Aorta (tissue), 5 donors: ENCODE data around the gene PKD2L1. TPM values are rescaled to one million over a fixed set of nuclear protein-coding genes. Genes with fewer than 3 reads are reported as not detected.
"Not testable (repeated sequence)": the region's sequence is repeated elsewhere in the genome, so short reads cannot be mapped to it uniquely, and the experiment has no call there.

Experiments
- ATAC-seq: fragments of 200-7000 bp; cut with Tn5 transposase; one replicate; pipeline ENCODE4 v1.9.1; 2022; ENCODE audit warnings: moderate library complexity; ENCODE audit not compliant: low FRiP score
- DNase-seq, 2 donors: peaks; one replicate each; pipeline ENCODE4 v3.0.0-alpha.2; 2020
- H3K27ac ChIP-seq, 2 donors: one replicate each; pipeline ENCODE4 v1.5.1; 2013; ENCODE audit warnings: low read length in 2 of 2, mild to moderate bottlenecking in 2 of 2, moderate library complexity in 2 of 2, control low read depth in 1 of 2, inconsistent platforms in 1 of 2, low read depth in 1 of 2
- H3K27me3 ChIP-seq, 2 donors: one replicate each; pipeline ENCODE4 v1.6.1; 2013; ENCODE audit warnings: control low read depth in 1 of 2, low read length in 1 of 2, mild to moderate bottlenecking in 1 of 2, moderate library complexity in 1 of 2; ENCODE audit not compliant: insufficient read depth in 2 of 2, control insufficient read depth in 1 of 2
- H3K36me3 ChIP-seq, 2 donors: one replicate each; pipeline ENCODE4 v1.6.1; 2013; ENCODE audit warnings: control low read depth in 1 of 2, low read length in 1 of 2, mild to moderate bottlenecking in 1 of 2; ENCODE audit not compliant: insufficient read depth in 2 of 2, control insufficient read depth in 1 of 2
- H3K4me1 ChIP-seq, 2 donors: one replicate each; pipeline ENCODE4 v1.6.1; 2013; ENCODE audit warnings: low read length in 2 of 2, control low read depth in 1 of 2, mild to moderate bottlenecking in 1 of 2, moderate library complexity in 1 of 2; ENCODE audit not compliant: insufficient read depth in 2 of 2, control insufficient read depth in 1 of 2
- H3K4me3 ChIP-seq, 2 donors: one replicate each; pipeline ENCODE4 v1.5.1; 2013; ENCODE audit warnings: low read length in 2 of 2, control low read depth in 1 of 2, mild to moderate bottlenecking in 1 of 2
- H3K9me3 ChIP-seq: one replicate; pipeline ENCODE4 v1.6.1; 2013; ENCODE audit warnings: mild to moderate bottlenecking, low read length; ENCODE audit not compliant: control insufficient read depth
- WGBS, 2 donors: extraction: QIAGEN DNeasy Blood & Tissue Kit; methylation state at CpG; one replicate each; pipeline ENCODE4 v1.1.7; 2013; 5-methylcytosine and 5-hydroxymethylcytosine counted together
- intact Hi-C, 2 donors: fragments of 100-400 bp; cut with DNase I; formaldehyde crosslinking; loops; one replicate each; pipeline versions ENCODE4 v1.14.2 to v1.15.0; 2022
- polyA plus RNA-seq, 2 donors: library from polyadenylated mRNA; stranded (reverse); fragments of 200-250 nt; gene quantifications; one replicate each; pipeline ENCODE4 v1.2.3, GENCODE V29; 2013
- total RNA-seq, 2 donors: library from RNA; stranded (reverse); fragmentation: NEBNext Ultra II Directional; extraction: Animal tissue kit (Norgen Biotek cat#: 25700); gene quantifications; one replicate each; pipeline ENCODE4 v1.2.1, GENCODE V29; 2021
- donor health status: healthy with polysubstance abuse.
- donor health status: Bipolar disorder and iron deficiency.
- donor health status: DM: no; HTN: no; CAD: no.
- donor health status: DM: no; HTN: no; CAD: no.
- donor health status: DM: yes; HTN: yes; CAD: no.

The PKD2L1 gene
- total and polyA plus RNA-seq, 4 donors: 0.25 to 1.1 (median 0.79) TPM

GRCh38 chr10:100287756-100288155, 42.3 kb downstream of the PKD2L1 start:
- H3K36me3 ChIP-seq: peaks cover 0 to 2% of the 10 kb centered on the region in 2 donors
- H3K4me3 ChIP-seq: no peak overlapping the region
- H3K9me3 ChIP-seq: no peaks in the 10 kb centered on the region
- intact Hi-C loops: loop anchor here in 1 of 2 donors (2.0 kb wide), 1 partner anchor 21 kb away; the partner anchor contains the start of gene CWF19L1
- H3K27ac ChIP-seq: no peak overlapping the region
- ATAC-seq: no peak
- no peak for DNase-seq
- 98 to 99% methylated on average over 6 of the region's 6 CpGs for WGBS, 2 donors
- H3K4me1 ChIP-seq: no peaks in the 10 kb centered on the region
- H3K27me3 ChIP-seq: no peaks in the 10 kb centered on the region

GRCh38 chr10:100286051-100287033, 43.7 kb downstream of the PKD2L1 start, which contains the start of gene BLOC1S2:
Gene BLOC1S2, minus strand, starts transcription at chr10:100286680. Its CDS starts 21 bp downstream, at chr10:100286659.
- no peaks in the 10 kb centered on the region for H3K27me3 ChIP-seq
- peaks cover 0 to 2% of the 10 kb centered on the region in 2 donors for H3K36me3 ChIP-seq
- H3K9me3 ChIP-seq: no peaks in the 10 kb centered on the region
- intact Hi-C loops: no loop called here
- H3K4me3 ChIP-seq: peak within 1 kb of the TSS; percentile 53 to 68
- DNase-seq: peak; percentile 91 to 96
- H3K4me1 ChIP-seq: no peaks in the 10 kb centered on the region
- ATAC-seq: peak; percentile 99
- 1 to 2% methylated on average over 63 of the region's 63 CpGs for WGBS, 2 donors
- H3K27ac ChIP-seq: peak within 1 kb of the TSS in 1 of 2 donors; percentile 87

DNA sequence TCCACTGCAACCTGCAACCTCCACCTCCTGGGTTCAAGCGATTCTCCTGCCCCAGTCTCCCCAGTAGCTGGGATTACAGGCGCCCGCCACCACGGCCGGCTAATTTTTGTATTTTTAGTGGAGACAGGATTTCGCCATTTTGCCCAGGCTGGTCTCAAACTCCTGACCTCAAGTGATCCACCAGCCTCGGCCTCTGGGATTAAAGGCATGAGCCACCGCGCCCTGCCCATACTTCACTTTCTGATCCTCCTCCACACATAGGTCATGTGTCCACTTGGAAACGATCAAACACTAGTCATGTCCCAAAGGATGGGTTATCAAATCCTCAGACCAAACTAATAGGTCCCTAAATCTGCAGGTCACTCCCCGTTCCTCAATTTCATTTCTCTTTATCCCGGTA, 44.7 kb downstream of the PKD2L1 start:
- H3K9me3 ChIP-seq, H3K27me3 ChIP-seq, H3K4me1 ChIP-seq, ATAC-seq, DNase-seq, intact Hi-C loops, H3K36me3 ChIP-seq: not testable (repeated sequence)
- peak overlapping the region; percentile 53 to 68 for H3K4me3 ChIP-seq
- WGBS, 2 donors: 87 to 89% methylated on average over 12 of the region's 12 CpGs
- H3K27ac ChIP-seq: peak overlapping the region in 1 of 2 donors; percentile 65

- 92 to 95% methylated on average over 3 of the region's 3 CpGs for WGBS, 2 donors
Measured at GRCh38 chr10:100282907-100283306, 47.1 kb downstream of the PKD2L1 start.

GRCh38 chr10:100276971-100277370, 53.1 kb downstream of the PKD2L1 start:
- H3K36me3 ChIP-seq, H3K9me3 ChIP-seq, H3K4me3 ChIP-seq, intact Hi-C loops, DNase-seq, H3K4me1 ChIP-seq, H3K27ac ChIP-seq, ATAC-seq, H3K27me3 ChIP-seq: not testable (repeated sequence)
- 87 to 89% methylated on average over 17 to 26 of the region's 31 CpGs for WGBS, 2 donors

More at GRCh38 chr10:100282907-100283306, 47.1 kb downstream of the PKD2L1 start:
- no peak for ATAC-seq
- no peak for DNase-seq
- Histone ChIP-seq H3K4me3 (no peak overlapping the region), H3K4me1 (no peaks in the 10 kb centered on the region), H3K9me3 (no peaks in the 10 kb centered on the region), H3K27ac (no peak overlapping the region), H3K27me3 (no peaks in the 10 kb centered on the region), H3K36me3 (peaks cover 0 to 2% of the 10 kb centered on the region in 2 donors)
- intact Hi-C loops: no loop called here

- Histone ChIP-seq H3K27me3 (no peaks in the 10 kb centered on the region), H3K9me3 (no peaks in the 10 kb centered on the region), H3K4me3 (peak within 1 kb of the TSS; percentile 69 to 96), H3K27ac (peak within 1 kb of the TSS in 1 of 2 donors; percentile 70), H3K36me3 (no peaks in the 10 kb centered on the region), H3K4me1 (no peaks in the 10 kb centered on the region)
- peak; percentile 91 to 95 for DNase-seq
- 3% methylated on average over 45 to 49 of the region's 49 CpGs for WGBS, 2 donors
- peak; percentile 94 for ATAC-seq
- intact Hi-C loops: loop anchor here in 1 of 2 donors (2.0 kb wide), 1 partner anchor 21 kb away; no protein-coding TSS in a partner anchor
Measured at GRCh38 chr10:100267239-100268104, 62.6 kb downstream of the PKD2L1 start, which contains the start of gene CWF19L1. Gene CWF19L1, minus strand, starts transcription at chr10:100267638. Its CDS starts 45 bp downstream, at chr10:100267593.

- Histone ChIP-seq H3K4me3 (no peak overlapping the region), H3K27me3 (no peaks in the 10 kb centered on the region), H3K4me1 (no peaks in the 10 kb centered on the region), H3K9me3 (no peaks in the 10 kb centered on the region), H3K36me3 (no peaks in the 10 kb centered on the region), H3K27ac (no peak overlapping the region)
- no peak for ATAC-seq
- 92% methylated on average over 15 of the region's 15 CpGs for WGBS, 2 donors
- no peak for DNase-seq
- intact Hi-C loops: loop anchor here in 1 of 2 donors (2.0 kb wide), 1 partner anchor 23 kb away; no protein-coding TSS in a partner anchor
Measured at GRCh38 chr10:100265821-100266485, 64.1 kb downstream of the PKD2L1 start.

GRCh38 chr10:100254191-100254590, 75.8 kb downstream of the PKD2L1 start:
- H3K4me3 ChIP-seq: no peak overlapping the region
- 93 to 94% methylated on average over 3 of the region's 3 CpGs for WGBS, 2 donors
- no peaks in the 10 kb centered on the region for H3K9me3 ChIP-seq

More at GRCh38 chr10:100254191-100254590, 75.8 kb downstream of the PKD2L1 start:
- intact Hi-C loops: no loop called here
- Histone ChIP-seq H3K4me1 (no peaks in the 10 kb centered on the region), H3K27me3 (no peaks in the 10 kb centered on the region), H3K36me3 (peaks cover 2 to 5% of the 10 kb centered on the region in 2 donors), H3K27ac (no peak overlapping the region)
- no peak for ATAC-seq
- no peak for DNase-seq
